ENCODE results near the gene KDELR1.

GRCh38 chr19:48370955-48371354, 20.4 kb downstream of the KDELR1 start:
- TF ChIP-seq POLR2A (IDR thresholded peaks at IDR 0.05; ENCODE audit: low read depth, low read length) (no peak), SPI1 (IDR thresholded peaks at IDR 0.05; ENCODE audit: low read depth, low read length) (no peak), PAX5 (IDR thresholded peaks at IDR 0.05; ENCODE audit: insufficient read depth, low read length, severe bottlenecking) (no peak), POLR2AphosphoS5 (IDR thresholded peaks at IDR 0.05; ENCODE audit: low read depth, low read length) (no peak), TAF1 (IDR thresholded peaks at IDR 0.05; ENCODE audit: low read depth, low read length) (no peak), POU2F2 (IDR thresholded peaks at IDR 0.05; ENCODE audit: low read depth, low read length) (no peak)
